Suppressor macrophage treated with lipopolysaccharide for 4 hours (primary cell): Measurements from ENCODE around the gene PRICKLE2.
A peak's percentile ranks its signal among the peaks of the same experiment; 100 is the strongest.

Source experiments
- DNase-seq: peaks from one replicate; pipeline ENCODE4 v3.0.0-alpha.2; 2020

The PRICKLE2 gene, protein sequence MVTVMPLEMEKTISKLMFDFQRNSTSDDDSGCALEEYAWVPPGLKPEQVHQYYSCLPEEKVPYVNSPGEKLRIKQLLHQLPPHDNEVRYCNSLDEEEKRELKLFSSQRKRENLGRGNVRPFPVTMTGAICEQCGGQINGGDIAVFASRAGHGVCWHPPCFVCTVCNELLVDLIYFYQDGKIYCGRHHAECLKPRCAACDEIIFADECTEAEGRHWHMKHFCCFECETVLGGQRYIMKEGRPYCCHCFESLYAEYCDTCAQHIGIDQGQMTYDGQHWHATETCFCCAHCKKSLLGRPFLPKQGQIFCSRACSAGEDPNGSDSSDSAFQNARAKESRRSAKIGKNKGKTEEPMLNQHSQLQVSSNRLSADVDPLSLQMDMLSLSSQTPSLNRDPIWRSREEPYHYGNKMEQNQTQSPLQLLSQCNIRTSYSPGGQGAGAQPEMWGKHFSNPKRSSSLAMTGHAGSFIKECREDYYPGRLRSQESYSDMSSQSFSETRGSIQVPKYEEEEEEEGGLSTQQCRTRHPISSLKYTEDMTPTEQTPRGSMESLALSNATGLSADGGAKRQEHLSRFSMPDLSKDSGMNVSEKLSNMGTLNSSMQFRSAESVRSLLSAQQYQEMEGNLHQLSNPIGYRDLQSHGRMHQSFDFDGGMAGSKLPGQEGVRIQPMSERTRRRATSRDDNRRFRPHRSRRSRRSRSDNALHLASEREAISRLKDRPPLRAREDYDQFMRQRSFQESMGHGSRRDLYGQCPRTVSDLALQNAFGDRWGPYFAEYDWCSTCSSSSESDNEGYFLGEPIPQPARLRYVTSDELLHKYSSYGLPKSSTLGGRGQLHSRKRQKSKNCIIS

DNA sequence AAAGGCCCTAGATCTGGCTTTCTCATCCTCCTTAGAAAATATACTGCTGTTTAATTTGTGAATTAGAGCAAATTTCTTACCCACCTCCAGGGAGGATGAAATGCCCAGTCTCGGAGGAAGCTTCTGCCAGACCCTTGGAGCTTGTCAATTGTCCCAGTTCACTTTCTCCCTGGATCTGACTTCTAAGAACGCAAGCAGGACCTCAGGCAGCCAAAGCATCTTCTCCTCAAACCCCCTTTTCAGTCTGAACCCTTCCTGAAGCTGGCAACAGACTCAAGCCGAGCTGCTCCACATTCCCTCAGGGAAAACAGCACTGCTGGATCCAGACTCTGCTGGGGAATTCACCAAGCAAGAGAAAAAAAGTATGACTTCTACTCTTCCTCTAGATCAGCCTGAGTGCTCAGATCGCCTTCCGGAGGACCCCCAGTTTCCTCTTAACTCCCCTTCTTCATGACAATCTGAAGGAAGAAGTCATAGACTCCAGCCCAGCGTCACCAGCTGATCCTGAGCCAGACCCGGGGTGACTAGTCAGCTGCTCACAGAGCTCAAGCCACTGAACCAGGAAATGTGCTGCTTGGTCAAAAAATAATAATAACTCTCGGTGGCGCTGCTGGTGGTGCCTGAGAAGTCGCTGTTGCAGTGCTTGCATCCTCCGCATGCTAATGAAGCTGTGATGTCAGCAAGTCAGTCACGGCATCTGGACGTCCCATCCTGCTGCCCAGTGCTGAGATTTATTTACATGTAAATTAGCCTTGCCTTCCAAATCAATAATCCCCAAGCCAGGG, at the start of gene PRICKLE2:
Gene PRICKLE2 (minus strand): TSS at position 641 of the 785 bp plus-strand sequence. CDS start 26,539 bp downstream, outside the sequence.
- peak; percentile 1 for DNase-seq

DNA sequence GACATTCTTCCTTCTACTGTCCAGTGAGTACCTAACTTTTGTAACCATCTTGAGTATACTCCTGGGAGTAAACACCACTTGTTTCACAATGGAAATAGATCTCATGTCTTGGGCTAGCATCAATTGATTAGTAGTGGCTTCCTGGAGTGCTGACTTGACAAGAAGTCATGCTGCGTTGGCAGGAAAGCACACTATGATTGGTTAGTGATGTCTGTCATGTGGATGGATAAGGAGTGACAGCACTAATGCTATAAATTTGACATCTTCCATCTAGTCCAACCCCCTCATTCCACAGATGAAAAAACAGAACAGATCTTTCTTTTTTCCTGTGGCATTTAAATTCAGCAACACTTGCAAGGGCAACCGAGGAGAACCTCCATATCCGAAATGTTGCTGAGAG, 47.6 kb upstream of the PRICKLE2 start:
- DNase-seq = no peak

DNA sequence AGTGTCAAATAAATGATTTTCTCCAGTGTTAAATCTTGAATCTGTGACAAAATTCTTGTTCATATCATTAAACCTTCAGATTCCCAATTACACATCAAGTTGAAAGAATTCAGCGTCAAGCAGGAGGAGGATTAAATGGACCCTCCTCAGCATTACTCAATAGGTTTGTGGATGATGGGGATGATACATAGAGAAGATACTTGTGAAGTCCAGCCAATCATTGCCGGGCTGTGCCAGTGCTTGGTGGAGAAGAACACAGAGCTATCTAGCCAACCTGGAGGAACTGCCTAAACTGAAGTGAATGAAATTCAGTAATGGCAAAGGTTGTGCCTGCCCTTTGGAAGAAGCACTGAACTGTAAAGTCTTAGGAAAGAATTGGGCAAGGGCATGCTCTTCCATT, 47.0 kb upstream of the PRICKLE2 start:
- DNase-seq = no peak

DNA sequence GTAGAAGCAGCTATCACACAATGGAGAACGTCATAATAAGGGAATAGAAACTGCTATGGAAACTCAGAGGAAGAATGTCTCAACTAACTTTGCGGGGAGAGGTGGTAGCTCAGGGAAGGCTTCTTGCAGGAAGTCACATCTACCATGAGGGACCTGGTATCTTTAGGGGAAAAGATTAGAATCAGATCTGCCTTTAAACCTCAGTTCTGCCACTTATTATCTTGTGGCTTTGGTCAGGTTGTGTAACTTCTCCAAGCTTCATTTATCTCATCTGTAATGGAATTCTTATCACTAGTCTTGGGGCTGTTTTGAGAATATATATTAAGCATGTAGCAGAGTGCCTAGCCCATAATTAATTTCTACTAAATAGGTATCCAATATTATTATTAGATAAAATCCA, 46.4 kb upstream of the PRICKLE2 start:
- no peak for DNase-seq

DNA sequence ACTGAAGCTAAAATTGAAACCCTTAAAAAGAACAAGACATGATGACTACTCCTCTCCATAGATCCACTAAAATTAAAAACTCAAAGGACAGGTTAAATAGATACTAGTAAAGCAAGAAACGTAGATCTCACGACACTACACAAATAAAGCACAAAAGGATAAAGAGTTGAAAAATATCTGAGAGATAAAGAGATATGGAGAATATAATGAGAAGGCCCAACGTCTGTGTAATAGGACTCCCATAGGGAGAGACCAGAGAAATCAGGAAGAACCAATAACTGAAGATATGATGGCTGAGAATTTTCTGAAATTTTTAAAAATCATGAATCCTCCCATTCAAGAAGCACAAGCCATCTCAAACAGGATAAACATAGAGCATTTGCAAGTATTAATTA, 45.6 kb upstream of the PRICKLE2 start:
- DNase-seq = no peak

DNA sequence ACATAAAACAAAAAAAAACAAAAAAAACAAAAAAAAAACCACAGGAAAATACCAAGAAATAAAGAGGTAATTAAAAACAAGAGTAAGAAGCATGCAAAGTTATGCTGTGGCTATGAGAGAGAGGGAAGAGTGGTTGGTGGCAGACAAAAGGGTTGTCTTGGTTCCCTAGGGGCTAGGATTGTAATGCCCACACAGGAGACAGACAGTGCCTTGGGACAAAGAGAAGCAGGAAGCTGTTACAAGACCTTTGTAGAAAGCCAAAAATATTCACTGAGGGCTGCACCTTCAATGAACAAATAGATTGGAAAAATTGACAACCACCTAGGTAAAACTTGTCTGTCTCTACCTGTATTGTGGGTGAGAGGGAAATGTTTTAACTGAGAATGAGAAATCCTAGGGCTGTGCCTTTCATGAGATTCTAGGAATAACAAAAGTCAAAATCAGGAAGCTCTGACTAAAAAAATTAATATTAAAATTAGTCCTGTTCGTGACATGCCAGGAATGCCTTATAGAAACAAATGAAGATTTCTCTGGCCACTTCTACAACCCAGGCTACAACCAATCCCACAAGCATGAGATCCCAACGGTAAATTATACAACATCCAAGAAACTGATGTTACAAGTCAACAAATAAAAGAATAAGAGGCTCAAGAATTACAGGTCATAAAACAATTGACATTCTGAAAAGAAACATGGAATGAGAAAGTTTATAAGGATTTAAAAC, 45.0 kb upstream of the PRICKLE2 start:
- DNase-seq = no peak

DNA sequence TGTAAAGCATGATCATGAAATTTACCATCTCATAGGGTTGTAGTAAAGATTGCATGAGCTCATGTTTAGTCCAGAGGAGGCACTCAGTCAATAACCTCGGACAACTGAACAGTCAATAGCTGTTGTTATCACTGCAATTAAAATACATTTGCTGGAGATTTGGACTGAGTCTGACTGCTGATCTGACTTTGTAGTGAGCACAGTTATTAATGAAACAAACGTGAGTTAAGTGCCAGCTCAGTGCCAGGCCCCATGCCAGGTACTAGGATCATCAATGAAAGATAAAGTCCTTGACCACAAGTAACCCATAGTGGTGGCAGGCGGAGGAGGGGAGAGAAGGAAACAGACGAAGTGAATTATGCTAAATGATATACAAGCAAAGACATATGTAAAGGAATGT, 43.7 kb upstream of the PRICKLE2 start:
- no peak for DNase-seq

DNA sequence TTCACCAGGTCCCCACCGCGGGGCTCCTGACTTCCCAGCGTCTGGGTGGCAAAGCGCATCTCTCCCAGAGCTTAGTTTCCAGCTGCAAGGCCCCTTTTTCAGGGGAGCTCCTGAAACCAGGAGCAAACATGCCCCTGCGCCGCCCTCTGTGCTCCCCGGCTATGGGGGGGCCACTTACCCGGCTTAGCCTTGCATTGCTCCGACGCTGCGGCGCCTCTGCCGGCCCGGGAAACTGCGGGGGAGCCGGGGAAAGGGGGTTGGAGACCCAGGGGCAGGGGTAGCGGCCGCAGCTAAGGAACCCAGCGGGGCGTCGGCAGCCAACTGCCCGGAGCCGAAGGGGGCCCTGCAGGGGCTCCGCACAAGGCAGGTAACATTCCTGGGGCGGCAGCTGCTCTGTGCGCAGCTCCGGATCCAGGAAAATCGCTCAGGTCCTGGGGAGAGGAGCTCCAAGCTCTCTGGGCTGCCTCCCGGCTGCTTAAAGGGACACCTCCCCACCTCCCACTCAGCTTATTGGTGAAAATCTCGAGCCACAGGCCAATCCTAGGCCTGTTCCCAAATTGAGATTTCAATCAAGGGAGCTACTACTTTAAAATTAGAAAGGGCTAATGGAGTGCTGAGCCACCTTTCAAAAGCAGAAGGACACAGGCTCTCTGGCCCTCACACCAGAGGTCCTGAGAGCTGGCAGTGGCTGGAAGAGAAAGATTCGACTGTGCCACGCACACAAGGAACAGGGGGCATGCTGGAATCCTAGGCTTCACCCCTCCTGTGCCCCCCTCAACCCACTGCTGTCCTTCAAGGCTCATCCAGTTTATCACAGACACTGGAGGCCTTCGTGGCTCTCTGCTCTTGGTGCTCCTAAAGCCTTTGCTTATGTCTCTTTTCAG, 42.7 kb upstream of the PRICKLE2 start:
- DNase-seq = no peak

DNA sequence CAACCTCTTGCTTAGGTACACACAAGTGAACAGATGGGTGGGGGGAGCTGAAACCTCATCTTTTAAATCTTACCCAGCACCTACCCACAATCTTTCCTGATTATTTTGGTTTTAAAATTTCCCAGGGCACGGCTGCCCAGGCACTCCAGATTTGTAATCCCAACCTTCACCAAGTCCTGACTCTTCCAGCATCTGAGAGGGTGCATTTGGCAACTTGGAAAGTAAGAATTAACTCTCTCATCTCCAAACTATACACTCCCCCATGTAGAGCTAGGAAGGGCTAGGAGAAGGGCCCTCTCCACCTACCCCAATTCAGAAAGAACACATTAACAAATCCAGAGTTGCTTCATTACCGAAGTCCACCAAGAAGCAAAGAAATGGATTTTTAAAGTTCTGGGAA, 41.7 kb upstream of the PRICKLE2 start:
- DNase-seq = no peak

DNA sequence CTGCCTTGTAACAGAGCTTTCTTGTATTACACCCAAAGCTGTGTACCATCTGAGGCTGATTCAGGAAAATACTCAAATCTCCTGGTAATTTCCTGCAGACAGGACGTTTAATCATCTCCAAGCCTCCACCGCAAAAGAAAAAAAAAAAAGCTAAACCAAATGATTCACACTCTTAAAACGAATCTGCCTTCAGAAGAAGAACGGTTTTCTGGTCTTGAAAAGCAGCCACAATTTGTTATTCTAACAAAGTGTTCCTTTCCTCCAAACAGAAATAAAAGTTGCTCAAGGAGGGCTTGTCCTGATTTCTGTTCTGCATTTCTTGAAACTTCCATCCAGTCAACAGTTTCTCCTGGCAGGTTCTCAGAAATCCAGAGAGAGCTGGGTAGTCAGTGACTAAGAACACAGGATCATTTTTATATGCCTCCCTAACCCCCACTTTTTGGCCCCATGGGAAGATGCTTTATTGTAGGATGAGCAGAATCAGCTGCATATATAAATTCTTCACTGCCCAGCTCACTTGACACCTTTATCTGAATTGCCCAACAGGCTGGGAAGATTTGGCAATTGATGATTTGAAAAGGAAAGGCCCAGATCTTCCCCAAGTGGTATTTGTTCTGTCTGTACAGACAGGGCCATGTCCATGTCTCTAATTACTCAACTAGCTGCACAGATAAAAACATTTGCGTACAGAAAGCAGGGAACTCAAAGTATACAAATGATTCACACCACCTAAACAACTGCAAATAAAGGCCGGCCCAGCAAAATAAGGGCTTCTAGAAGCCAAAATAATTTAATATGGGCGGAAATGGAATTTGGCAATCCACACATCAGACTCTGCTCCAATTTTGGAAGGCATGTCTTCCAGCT, 41.0 kb upstream of the PRICKLE2 start:
- no peak for DNase-seq

DNA sequence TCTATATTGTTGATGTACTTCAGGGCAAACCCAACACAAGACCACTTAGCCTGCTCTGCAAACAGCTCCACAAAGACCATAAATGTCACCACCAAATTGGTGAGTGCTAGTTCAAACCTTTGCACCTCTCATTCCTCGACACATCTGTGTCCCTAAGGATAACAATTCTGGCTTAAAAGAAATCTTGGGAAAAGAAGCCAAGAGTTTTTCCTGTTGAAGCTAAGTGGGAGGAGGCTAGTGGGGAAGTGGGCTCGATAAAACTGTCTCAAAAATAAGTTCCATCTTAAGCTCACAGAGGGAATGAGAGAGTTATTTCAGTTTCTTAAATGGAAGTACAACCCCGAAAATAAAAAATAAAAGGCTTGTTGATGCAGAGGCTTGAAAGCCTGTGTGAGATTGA, 40.4 kb upstream of the PRICKLE2 start:
- DNase-seq = no peak

DNA sequence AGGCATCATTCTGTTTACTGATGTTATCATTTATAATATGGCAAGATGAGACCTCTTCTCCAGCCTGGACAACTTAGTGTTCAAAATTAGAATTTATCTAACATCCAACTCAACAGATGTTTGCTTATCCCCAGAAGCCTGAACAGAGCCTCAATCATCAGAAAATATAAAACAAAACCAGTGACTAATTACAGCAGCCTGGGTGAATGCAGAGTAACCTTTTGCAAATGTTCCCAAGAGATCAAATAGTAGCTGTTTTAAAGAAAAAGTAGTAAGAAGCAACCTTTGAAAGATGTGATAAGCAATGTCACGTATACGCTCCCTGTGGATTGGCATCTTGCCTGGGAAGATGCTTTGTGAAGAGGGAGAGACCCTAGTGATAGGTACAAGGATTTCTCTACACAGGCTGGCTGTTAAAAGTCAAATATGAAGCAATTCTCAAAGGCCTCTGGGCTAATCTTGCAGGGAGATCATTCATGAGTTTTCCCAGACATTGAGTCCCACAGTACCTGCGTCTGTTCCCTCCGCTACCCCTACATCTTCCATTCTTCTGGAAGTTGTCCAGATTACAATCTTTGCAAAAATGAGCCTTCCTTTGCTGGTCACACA, 39.3 kb upstream of the PRICKLE2 start:
- no peak for DNase-seq

DNA sequence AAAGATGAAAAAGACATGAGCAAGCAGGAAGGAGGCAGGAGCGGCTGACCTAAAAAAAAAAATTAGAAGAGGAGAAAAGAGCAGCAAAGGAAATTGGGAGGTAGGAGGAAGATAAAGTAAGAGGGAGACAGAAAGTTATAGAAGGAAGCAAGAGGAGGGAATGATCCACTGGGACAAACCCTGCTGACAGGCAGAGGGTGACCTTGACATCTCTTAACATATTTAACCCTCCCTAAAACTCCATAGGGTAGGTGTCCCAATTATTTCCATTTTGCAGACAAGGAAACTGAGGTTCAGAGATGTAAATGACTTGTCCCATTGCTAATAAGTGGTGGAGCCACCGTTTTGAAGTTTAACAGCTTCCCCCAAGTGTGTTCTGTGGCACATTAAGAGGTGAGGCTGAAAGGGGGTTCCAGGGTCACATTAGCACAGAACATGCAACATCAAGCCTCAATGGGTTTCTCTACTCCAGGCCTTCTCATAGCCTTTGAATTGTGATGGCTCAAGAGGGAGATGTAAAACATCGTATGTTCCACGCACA, 37.4 kb upstream of the PRICKLE2 start:
- DNase-seq = no peak

DNA sequence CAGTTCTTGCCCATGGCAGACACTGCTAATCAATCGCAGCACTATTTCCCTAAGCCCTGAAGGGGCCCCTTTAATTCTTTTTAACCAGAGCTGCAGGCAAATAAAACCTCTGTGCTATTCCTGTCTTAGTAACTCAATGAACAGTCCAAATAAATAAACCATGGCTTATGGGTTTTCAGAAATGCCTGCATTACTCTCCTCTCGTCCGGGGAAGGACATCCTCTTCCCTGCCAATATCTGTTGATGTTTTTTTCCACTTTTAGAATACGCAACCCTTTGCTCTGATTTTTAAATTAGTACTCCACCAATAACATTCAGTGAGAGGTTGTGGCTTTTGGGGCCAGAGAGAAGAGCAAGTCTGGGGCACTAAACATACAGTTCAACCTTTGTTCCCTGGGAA, 35.2 kb upstream of the PRICKLE2 start:
- no peak for DNase-seq

DNA sequence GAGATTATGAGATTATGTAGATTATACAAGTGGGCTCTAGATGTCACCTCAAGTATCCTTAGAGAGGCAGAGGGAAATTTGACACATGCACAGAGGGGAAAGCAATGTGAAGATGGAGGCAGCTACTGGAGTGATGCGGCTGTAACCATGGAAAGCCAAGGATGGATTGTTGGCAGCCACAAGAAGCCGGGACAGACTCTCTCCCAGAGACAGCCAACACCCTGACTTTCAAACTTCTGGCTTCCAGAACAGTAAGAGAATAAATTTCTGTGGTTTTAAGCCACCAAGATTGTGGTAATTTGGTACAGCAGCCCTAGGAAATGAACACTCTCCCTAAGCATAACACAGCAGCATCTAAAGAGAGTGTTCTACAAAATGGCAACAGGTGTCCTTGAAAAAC, 34.4 kb upstream of the PRICKLE2 start:
- no peak for DNase-seq

DNA sequence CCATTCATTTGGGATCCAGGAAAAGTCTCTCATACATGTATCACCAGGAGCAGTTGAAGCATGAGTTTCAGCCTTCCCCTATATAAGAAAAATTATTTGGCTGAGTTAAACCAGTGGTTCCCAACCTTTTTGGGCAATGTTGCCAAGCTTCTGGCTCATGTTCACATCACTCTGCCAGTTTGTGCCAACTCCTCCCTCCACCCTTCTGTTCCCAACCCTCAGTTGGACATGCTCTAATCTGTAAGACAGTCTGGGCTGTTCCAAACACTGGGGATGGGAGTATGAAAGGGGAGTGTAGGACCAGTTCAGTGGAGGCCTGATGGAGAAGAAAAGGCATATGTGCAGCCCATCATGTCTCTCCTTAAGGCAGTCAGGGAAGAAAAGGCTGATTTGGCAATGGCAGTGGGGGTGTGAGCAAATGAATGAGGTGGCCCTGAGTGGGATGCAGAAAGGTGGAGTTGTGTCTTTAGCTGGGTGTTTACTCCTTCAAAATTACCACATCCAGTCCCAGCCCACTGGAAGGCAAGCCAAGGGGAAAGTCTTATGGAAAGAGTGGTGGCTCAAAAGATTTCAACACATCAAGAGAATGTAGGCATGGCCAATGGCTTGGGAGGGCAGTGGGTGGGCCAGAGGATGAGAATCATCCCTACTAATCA, 32.0 kb upstream of the PRICKLE2 start:
- no peak for DNase-seq

DNA sequence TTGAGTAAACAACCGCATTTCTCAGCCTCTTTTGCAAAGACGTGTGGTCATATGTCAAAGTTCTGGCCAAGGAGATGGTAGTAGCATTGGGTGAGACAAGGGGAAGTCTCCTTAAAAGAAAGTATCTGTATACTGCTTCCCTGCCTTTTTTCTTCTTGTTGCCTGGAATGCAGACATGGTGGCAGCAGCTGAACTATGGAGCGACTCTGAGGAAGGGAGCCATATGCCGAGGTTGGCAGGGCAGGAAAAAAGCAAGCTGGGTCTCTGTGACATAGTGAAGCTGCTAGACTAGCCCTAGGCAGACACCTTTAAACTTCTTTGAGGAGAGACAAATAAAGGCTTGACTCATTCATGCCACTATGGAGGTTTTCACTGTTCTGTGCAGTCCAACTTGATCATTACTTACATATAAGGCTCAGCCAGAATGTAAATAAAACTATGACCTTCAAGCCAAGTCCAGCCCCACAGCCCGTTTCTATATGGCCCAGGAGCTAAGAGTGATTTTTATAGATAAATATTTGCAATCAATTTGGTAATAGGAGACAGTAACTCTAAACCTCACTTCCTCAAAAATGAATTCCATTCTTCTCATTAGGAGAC, 30.6 kb upstream of the PRICKLE2 start:
- DNase-seq = no peak

DNA sequence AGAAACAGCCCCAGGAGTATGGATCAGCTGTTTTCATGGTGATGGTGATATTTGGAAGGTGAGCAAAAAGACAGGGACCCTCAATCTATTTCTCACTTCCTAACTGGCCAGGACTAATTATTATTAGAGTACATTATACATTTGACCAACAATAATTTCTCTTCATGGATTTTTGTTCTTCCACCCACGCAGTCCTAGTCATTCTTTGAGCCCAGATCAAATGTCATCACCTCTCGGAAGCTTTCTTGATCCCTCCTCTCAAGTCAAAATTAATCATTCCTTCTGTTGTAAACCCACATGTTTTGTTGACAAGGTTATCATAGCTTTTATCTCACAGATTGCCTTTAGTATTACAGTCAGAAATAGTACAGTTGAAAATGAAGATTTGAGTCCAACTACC, 29.2 kb upstream of the PRICKLE2 start:
- DNase-seq = no peak

DNA sequence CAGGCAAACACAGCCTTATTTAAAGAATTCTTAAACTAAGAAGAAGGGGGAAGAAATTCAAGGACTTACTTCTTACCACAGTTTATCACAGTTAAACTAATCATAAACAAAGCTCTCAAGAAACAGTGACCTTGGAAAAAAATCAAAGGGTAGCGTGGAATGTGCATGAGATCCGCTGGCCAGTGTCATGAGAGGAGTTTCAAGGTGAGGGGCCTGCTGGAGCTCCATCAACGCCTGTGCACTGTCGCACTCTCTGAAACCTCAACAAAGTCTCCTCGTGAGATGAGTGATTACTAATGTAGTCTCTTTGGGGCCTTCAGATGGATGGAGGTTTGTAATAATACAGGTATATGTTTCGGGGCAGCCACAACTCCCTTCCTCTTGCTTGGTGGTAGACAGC, 28.4 kb upstream of the PRICKLE2 start:
- DNase-seq = no peak
